DOHH2 (cell line): Measurements from ENCODE around the gene PRKAG3.
"Not testable (repeated sequence)": the region's sequence is repeated elsewhere in the genome, so short reads cannot be mapped to it uniquely, and the experiment has no call there.

Experiments
- EZH2phosphoT487 ChIP-seq: fragments of 200-600 bp; sonication (generic); IDR thresholded peaks from 2 replicates; pipeline ENCODE4 v1.6.1; 2017; ENCODE audit warnings: borderline replicate concordance, mild to moderate bottlenecking, antibody characterized with exemption, low read length, moderate library complexity, mixed read lengths
- TF ChIP-seq, protein P1 (sequence below): fragments of 200-600 bp; sonication (generic); IDR thresholded peaks from one replicate; pipeline ENCODE4 v1.5.1; 2014; ENCODE audit warnings: antibody characterized with exemption, mild to moderate bottlenecking, low read depth, low read length; ENCODE audit not compliant: poor library complexity, severe bottlenecking

DNA sequence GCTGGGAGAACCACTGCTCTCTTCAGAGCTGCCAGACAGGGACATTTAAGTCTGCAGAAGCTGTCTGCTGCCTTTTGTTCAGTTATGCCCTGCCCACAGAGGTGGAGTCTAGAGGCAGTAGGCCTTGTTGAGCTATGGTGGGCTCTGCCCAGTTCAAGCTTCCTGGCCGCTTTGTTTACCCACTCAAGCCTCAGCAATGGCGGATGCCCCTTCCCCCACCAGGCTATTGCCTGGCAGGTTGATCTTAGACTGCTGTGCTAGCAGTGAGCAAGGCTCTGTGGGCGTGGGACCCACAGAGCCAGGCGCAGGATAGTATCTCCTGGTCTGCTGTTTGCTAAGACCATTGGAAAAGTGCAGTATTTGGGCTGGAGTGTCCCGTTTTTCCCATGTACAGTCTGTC, 58.8 kb downstream of the PRKAG3 start:
- TF ChIP-seq, protein P1, sequence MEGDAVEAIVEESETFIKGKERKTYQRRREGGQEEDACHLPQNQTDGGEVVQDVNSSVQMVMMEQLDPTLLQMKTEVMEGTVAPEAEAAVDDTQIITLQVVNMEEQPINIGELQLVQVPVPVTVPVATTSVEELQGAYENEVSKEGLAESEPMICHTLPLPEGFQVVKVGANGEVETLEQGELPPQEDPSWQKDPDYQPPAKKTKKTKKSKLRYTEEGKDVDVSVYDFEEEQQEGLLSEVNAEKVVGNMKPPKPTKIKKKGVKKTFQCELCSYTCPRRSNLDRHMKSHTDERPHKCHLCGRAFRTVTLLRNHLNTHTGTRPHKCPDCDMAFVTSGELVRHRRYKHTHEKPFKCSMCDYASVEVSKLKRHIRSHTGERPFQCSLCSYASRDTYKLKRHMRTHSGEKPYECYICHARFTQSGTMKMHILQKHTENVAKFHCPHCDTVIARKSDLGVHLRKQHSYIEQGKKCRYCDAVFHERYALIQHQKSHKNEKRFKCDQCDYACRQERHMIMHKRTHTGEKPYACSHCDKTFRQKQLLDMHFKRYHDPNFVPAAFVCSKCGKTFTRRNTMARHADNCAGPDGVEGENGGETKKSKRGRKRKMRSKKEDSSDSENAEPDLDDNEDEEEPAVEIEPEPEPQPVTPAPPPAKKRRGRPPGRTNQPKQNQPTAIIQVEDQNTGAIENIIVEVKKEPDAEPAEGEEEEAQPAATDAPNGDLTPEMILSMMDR = not testable (repeated sequence)
- not testable (repeated sequence) for TF ChIP-seq EZH2phosphoT487
